HepG2 (cell line): ENCODE results near the gene NRDC. TPM values are rescaled to one million over a fixed set of nuclear protein-coding genes. Genes with fewer than 3 reads are reported as not detected.

Source experiments
- ATAC-seq: fragments of 200-7000 bp; cut with Tn5 transposase; 3 replicates; pipeline ENCODE4 v1.9.1; 2020; ENCODE audit warnings: mild to moderate bottlenecking, moderate library complexity
- BruUV-seq: library from RNA; stranded (reverse); fragments of 400-500 nt; replicated peaks from 2 replicates; lab custom pipeline; 2021; lab: Mats Ljungman, UMichigan
- CTCF ChIA-PET: fragments of 300-600 bp; formaldehyde crosslinking; extraction: SDS; loops from one replicate; lab custom pipeline; 2021; ENCODE audit warnings: low total read pairs, inconsistent platforms, low intra/inter-chr PET ratio; lab: Yijun Ruan, JAX
- POLR2A ChIA-PET: fragments of 350-600 bp; sonication (Branson Sonifier 250); formaldehyde crosslinking; loops from one replicate; lab custom pipeline; 2020; ENCODE audit warnings: antibody characterized with exemption, inconsistent platforms; lab: Yijun Ruan, JAX
- DNase-seq: peaks from one replicate; pipeline ENCODE4 v3.0.0-alpha.2; 2015; ENCODE audit warnings: low spot score
- FAIRE-seq: peaks from 3 replicates; lab custom pipeline; 2011; peaks lifted over from hg19 to GRCh38; lab: Jason Lieb, UNC
- H2AFZ ChIP-seq: one replicate; pipeline ENCODE4 v1.6.1; 2011; ENCODE audit warnings: low read length, inconsistent platforms
- H3K27ac ChIP-seq: fragments of 300-600 bp; 3 replicates; pipeline ENCODE4 v1.8.0; 2011; ENCODE audit warnings: mixed run types, mild to moderate bottlenecking, mixed read lengths, low read length, inconsistent platforms; ENCODE audit not compliant: insufficient read depth; ENCODE audit errors: extremely low read length
- H3K27me3 ChIP-seq, 2 experiments: fragments of 200-600 bp in 1 of 2; 2 replicates in 1 of 2; 3 replicates in 1 of 2; pipeline versions ENCODE4 v1.6.0 to v1.8.0; 2011; ENCODE audit warnings: low read length in 2 of 2, mild to moderate bottlenecking in 2 of 2, moderate library complexity in 2 of 2, inconsistent platforms in 1 of 2; ENCODE audit not compliant: insufficient read depth in 2 of 2, control insufficient read depth in 1 of 2
- H3K36me3 ChIP-seq, 2 experiments: fragments of 200-600 bp in 1 of 2; replicated peaks in 1 of 2; 2 replicates in 1 of 2; 3 replicates in 1 of 2; pipeline versions ENCODE4 v1.5.1 to v1.8.0; 2011; ENCODE audit warnings: low read length in 2 of 2, inconsistent platforms in 1 of 2; ENCODE audit not compliant: insufficient read depth in 2 of 2, control insufficient read depth in 1 of 2
- H3K4me1 ChIP-seq: 2 replicates; pipeline ENCODE4 v1.5.1; 2012; ENCODE audit warnings: low read length, inconsistent platforms; ENCODE audit not compliant: insufficient read depth
- H3K4me2 ChIP-seq: 2 replicates; pipeline ENCODE4 v1.6.0; 2011; ENCODE audit warnings: low read depth, low read length, inconsistent platforms
- H3K4me3 ChIP-seq, 3 experiments: fragments of 200-600 bp in 1 of 3; sonication (generic), shearing (Covaris generic) in 1 of 3; replicated peaks in 1 of 3; 2 replicates each; pipeline ENCODE4 v1.5.1; 2011 to 2016; ENCODE audit warnings: low read length in 3 of 3, inconsistent platforms in 2 of 3, low read depth in 2 of 3, mild to moderate bottlenecking in 2 of 3, control low read depth in 1 of 3, mixed read lengths in 1 of 3; ENCODE audit not compliant: insufficient read depth in 1 of 3
- H3K79me2 ChIP-seq: one replicate; pipeline ENCODE4 v1.6.1; 2011; ENCODE audit warnings: low read length, inconsistent platforms; ENCODE audit not compliant: insufficient read depth
- H3K9ac ChIP-seq: 2 replicates; pipeline ENCODE4 v1.6.0; 2011; ENCODE audit warnings: mild to moderate bottlenecking, low read depth, low read length, inconsistent platforms; ENCODE audit not compliant: insufficient read depth
- H3K9me3 ChIP-seq: 2 replicates; pipeline ENCODE4 v1.5.1; 2012; ENCODE audit warnings: mild to moderate bottlenecking, low read length
- H4K20me1 ChIP-seq: 2 replicates; pipeline ENCODE4 v1.6.0; 2011; ENCODE audit warnings: inconsistent platforms, mild to moderate bottlenecking, low read length, moderate library complexity; ENCODE audit not compliant: insufficient read depth
- CCDC6 ChIP-seq: sonication (generic); formaldehyde crosslinking; IDR thresholded peaks from 2 replicates; pipeline ENCODE4 v1.8.1; 2022; ENCODE audit warnings: mild to moderate bottlenecking, missing genetic modification reagents, moderate library complexity
- FOXP1 ChIP-seq, 2 experiments: fragments of 450-650 bp in 1 of 2; IDR thresholded peaks; 2 replicates each; pipeline ENCODE4 v1.6.1; 2017 to 2018; ENCODE audit warnings: antibody characterized with exemption in 1 of 2
- RARA ChIP-seq: IDR thresholded peaks from 2 replicates; pipeline ENCODE4 v1.6.1; 2016; ENCODE audit warnings: missing genetic modification reagents, missing compliant biosample characterization
- SRSF4 ChIP-seq: fragments of 200-400 bp; formaldehyde crosslinking; IDR thresholded peaks from one replicate; pipeline ENCODE4 v1.6.1; 2018; ENCODE audit warnings: mild to moderate bottlenecking, low read depth, low read length, moderate library complexity; ENCODE audit not compliant: poor library complexity, severe bottlenecking
- STAG1 ChIP-seq: sonication (generic); formaldehyde crosslinking; IDR thresholded peaks from 2 replicates; pipeline ENCODE4 v1.4.0; 2020; ENCODE audit warnings: missing genetic modification reagents
- WGBS: methylation state at CpG from one replicate; pipeline ENCODE4 v1.1.6; 2017; ENCODE audit warnings: low lambda C conversion rate; 5-methylcytosine and 5-hydroxymethylcytosine counted together
- in situ Hi-C: cut with HindIII; loops from 2 replicates; pipeline ENCODE4 v1.10.0; 2017; ENCODE audit warnings: low pct_unique_long_range_greater_than_20kb; ENCODE audit not compliant: extremely low pct_ligation_motif_present
- intact Hi-C: fragments of 100-400 bp; cut with micrococcal nuclease; formaldehyde crosslinking; loops from one replicate; pipeline ENCODE4 v1.10.0; 2022; ENCODE audit not compliant: unreplicated experiment
- polyA plus RNA-seq, 8 experiments: library from polyadenylated mRNA; depleted of rRNA in 3 of 8; stranded (reverse) in 7 of 8; unstranded in 1 of 8; fragments of >200 nt; fragmentation: Illumina TruSeq in 4 of 8; extraction: Trizol in 4 of 8; gene quantifications; 2 replicates each; pipeline versions ENCODE4 v1.2.1 to v1.2.3, GENCODE V29; 2011 to 2016; ENCODE audit warnings: low read depth in 4 of 8, missing spikeins in 1 of 8, mixed read lengths in 1 of 8; ENCODE audit not compliant: insufficient read depth in 1 of 8
- total RNA-seq, 5 experiments: library from RNA; depleted of rRNA; stranded (reverse); fragments of >200 nt; fragmentation: Illumina TruSeq; extraction: Trizol; gene quantifications; 2 replicates each; pipeline ENCODE4 v1.2.3, GENCODE V29; 2016; ENCODE audit warnings: low read depth in 1 of 5

Gene NRDC
- total and polyA plus RNA-seq, 2 of the 13 experiments (the other 11 are each of a cell fraction or from before 2014, with no cell fraction given), result 57.6 to 64.9 TPM

GRCh38 chr1:51924455-51924854, 45.9 kb upstream of the NRDC start:
- Histone ChIP-seq H3K9me3 (no peaks in the 10 kb centered on the region), H3K4me3 (no peak overlapping the region), H3K27me3 (peaks cover 0 to 3% of the 10 kb centered on the region in 2 experiments; a peak in 1 of 5 replicates), H2AFZ (no peak overlapping the region), H3K27ac (no peak overlapping the region), H3K4me1 (peaks cover 8% of the 10 kb centered on the region), H3K9ac (no peak overlapping the region), H3K36me3 (no peaks in the 10 kb centered on the region), H3K4me2 (no peak overlapping the region), H3K79me2 (no peaks in the 10 kb centered on the region), H4K20me1 (no peaks in the 10 kb centered on the region)
- ATAC-seq (no peak), FAIRE-seq (no peak), DNase-seq (no peak)
- no peak for TF ChIP-seq CCDC6 (CRISPR knock-in tag)
- TF ChIP-seq STAG1, result 0 out of 2 replicates have a peak, but pooled peaks have one; percentile 9
- BruUV-seq, result no TSS peak
- no CpG with 5 or more reads among the region's 1 CpG for WGBS
- intact Hi-C loops, result no loop called here
- in situ Hi-C loops, result no loop called here
- POLR2A ChIA-PET, result no interaction called here
- CTCF ChIA-PET, result no interaction called here

DNA sequence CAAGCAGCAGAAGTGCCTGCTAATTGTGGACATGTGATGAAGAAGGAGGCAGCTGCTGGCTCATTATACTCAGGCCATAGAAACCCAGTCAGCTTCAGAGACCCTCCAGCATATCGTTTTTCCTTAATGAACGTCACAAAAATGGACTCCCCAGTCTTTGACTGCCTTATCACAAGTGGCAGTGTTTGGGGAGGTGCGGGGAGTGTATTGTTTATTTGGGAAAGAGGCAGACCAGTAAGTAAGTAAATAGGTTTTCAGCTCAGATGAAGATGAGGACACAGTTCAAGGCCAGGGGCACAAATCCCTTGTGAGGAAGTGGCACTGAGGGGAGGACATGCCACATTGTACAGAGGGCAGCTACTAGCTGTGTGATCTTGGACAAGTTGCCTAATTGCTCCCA, 43.5 kb upstream of the NRDC start:
- Histone ChIP-seq H3K4me2 (no peak overlapping the region), H3K9me3 (no peaks in the 10 kb centered on the region), H3K4me3 (no peak overlapping the region), H3K79me2 (no peaks in the 10 kb centered on the region), H3K4me1 (peaks cover 8% of the 10 kb centered on the region), H3K9ac (no peak overlapping the region), H4K20me1 (no peaks in the 10 kb centered on the region), H3K27ac (no peak overlapping the region), H3K36me3 (no peaks in the 10 kb centered on the region), H3K27me3 (no peaks in the 10 kb centered on the region; a peak in 2 of 5 replicates), H2AFZ (no peak overlapping the region)
- CTCF ChIA-PET, result no interaction called here
- FAIRE-seq (no peak), DNase-seq (no peak), ATAC-seq (no peak)
- WGBS, result 8% methylated on average over 3 of the region's 3 CpGs
- in situ Hi-C loops (no loop called here), intact Hi-C loops (no loop called here)
- BruUV-seq, result no TSS peak
- no peak for TF ChIP-seq FOXP1 (IDR thresholded peaks at IDR 0.05)
- peak; percentile 53 for TF ChIP-seq FOXP1 (CRISPR knock-in tag; IDR thresholded peaks at IDR 0.05)
- TF ChIP-seq RARA (CRISPR knock-in tag), result peak; percentile 36; the same call in 1 of the 2 replicates
- TF ChIP-seq SRSF4, result no peak
- POLR2A ChIA-PET, result no interaction called here
